ENCODE measurements around the gene DLGAP1.

DNA sequence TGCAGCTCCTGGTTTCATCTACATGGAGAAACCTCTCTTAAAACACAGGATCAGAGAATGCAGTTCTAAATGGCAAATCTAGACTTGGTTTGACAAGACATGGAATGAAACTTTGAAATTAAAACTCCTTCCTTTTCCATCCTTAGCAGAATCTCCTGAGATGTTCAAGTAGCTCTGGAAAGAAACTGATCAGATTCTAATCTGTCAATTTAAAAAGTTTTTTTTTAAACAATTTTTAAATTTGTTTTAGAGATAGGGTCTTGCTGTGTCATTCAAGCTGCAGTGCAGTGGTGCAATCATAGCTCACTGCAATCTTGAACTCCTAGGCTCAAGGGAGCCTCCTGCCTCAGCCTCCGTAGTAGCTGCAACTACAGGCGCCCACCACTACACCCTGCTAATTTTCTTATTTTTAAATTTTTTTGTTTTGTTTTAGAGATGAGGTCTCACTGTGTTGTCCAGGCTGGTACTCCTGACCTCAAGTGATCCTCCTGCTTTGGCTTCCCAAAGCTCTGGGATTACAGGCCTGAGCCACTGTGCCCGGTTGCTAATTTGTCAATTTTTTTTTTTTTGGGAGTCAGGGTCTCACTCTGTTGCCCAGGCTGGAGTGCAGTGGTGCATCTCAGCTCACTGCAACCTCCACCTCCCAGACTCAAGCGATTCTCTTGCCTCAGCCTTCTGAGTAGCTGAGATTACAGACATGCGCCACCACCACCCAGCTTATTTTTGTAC is 788.4 kb downstream of the DLGAP1 start:
- TF ChIP-seq, protein P1, sequence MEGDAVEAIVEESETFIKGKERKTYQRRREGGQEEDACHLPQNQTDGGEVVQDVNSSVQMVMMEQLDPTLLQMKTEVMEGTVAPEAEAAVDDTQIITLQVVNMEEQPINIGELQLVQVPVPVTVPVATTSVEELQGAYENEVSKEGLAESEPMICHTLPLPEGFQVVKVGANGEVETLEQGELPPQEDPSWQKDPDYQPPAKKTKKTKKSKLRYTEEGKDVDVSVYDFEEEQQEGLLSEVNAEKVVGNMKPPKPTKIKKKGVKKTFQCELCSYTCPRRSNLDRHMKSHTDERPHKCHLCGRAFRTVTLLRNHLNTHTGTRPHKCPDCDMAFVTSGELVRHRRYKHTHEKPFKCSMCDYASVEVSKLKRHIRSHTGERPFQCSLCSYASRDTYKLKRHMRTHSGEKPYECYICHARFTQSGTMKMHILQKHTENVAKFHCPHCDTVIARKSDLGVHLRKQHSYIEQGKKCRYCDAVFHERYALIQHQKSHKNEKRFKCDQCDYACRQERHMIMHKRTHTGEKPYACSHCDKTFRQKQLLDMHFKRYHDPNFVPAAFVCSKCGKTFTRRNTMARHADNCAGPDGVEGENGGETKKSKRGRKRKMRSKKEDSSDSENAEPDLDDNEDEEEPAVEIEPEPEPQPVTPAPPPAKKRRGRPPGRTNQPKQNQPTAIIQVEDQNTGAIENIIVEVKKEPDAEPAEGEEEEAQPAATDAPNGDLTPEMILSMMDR (IDR thresholded peaks at IDR 0.05; ENCODE audit: low read depth, low read length), result no peak
- TF ChIP-seq EZH2phosphoT487 (IDR thresholded peaks at IDR 0.05; ENCODE audit: low read depth), result no peak
